HUES48 (cell line): ENCODE data around the gene FAM118A.
A peak's percentile ranks its signal among the peaks of the same experiment; 100 is the strongest.
"Not testable (repeated sequence)": the region's sequence is repeated elsewhere in the genome, so short reads cannot be mapped to it uniquely, and the experiment has no call there.

Experiments used
- H3K27ac ChIP-seq: one replicate; pipeline ENCODE4 v1.7.0; 2013; ENCODE audit warnings: low read depth, low read length, inconsistent platforms
- H3K27me3 ChIP-seq: 2 replicates; pipeline ENCODE4 v1.6.1; 2013; ENCODE audit warnings: mild to moderate bottlenecking, low read length; ENCODE audit not compliant: control insufficient read depth, insufficient read depth
- H3K36me3 ChIP-seq: 2 replicates; pipeline ENCODE4 v1.6.1; 2013; ENCODE audit warnings: low read length; ENCODE audit not compliant: control insufficient read depth, insufficient read depth
- H3K4me1 ChIP-seq: 2 replicates; pipeline ENCODE4 v1.6.1; 2013; ENCODE audit warnings: mild to moderate bottlenecking, low read length; ENCODE audit not compliant: control insufficient read depth, insufficient read depth
- H3K4me3 ChIP-seq: 2 replicates; pipeline ENCODE4 v1.5.1; 2013; ENCODE audit warnings: mild to moderate bottlenecking, low read depth, low read length
- H3K9ac ChIP-seq: 2 replicates; pipeline ENCODE4 v1.6.1; 2013; ENCODE audit warnings: mild to moderate bottlenecking, low read depth, low read length, moderate library complexity
- H3K9me3 ChIP-seq: 2 replicates; pipeline ENCODE4 v1.6.1; 2013; ENCODE audit warnings: low read length; ENCODE audit not compliant: control insufficient read depth, insufficient read depth

FAM118A gene

GRCh38 chr22:45285263-45286058 lies 24.3 kb upstream of the FAM118A start:
- Histone ChIP-seq H3K36me3 (no peaks in the 10 kb centered on the region), H3K27me3 (peaks cover 17% of the 10 kb centered on the region), H3K9ac (no peak overlapping the region), H3K4me1 (peaks cover 8% of the 10 kb centered on the region; the same call in 1 of the 2 replicates), H3K27ac (no peak overlapping the region), H3K9me3 (no peaks in the 10 kb centered on the region), H3K4me3 (peak overlapping the region; percentile 65)

- Histone ChIP-seq H3K27me3 (peaks cover 17% of the 10 kb centered on the region), H3K4me1 (peaks cover 12% of the 10 kb centered on the region; the same call in 1 of the 2 replicates), H3K4me3 (no peak overlapping the region), H3K36me3 (no peaks in the 10 kb centered on the region), H3K27ac (no peak overlapping the region), H3K9ac (no peak overlapping the region), H3K9me3 (no peaks in the 10 kb centered on the region)
Observed at GRCh38 chr22:45286854-45287551, 22.7 kb upstream of the FAM118A start.

- H3K4me3 ChIP-seq: no peak overlapping the region
- H3K4me1 ChIP-seq: peaks cover 10% of the 10 kb centered on the region; the same call in 1 of the 2 replicates
- no peak overlapping the region for H3K27ac ChIP-seq
- no peaks in the 10 kb centered on the region for H3K36me3 ChIP-seq
- no peak overlapping the region for H3K9ac ChIP-seq
- peaks cover 7% of the 10 kb centered on the region; the same call in 1 of the 2 replicates for H3K27me3 ChIP-seq
- no peaks in the 10 kb centered on the region for H3K9me3 ChIP-seq
Observed at GRCh38 chr22:45290410-45290936, 19.3 kb upstream of the FAM118A start.

GRCh38 chr22:45291061-45291930 lies 18.4 kb upstream of the FAM118A start:
- Histone ChIP-seq H3K4me1 (peaks cover 5% of the 10 kb centered on the region; the same call in 1 of the 2 replicates), H3K4me3 (no peak overlapping the region)

GRCh38 chr22:45291931-45292290 lies 17.8 kb upstream of the FAM118A start:
- Histone ChIP-seq H3K9ac (no peak overlapping the region), H3K9me3 (no peaks in the 10 kb centered on the region), H3K4me3 (no peak overlapping the region), H3K4me1 (peaks cover 5% of the 10 kb centered on the region; the same call in 1 of the 2 replicates), H3K27me3 (no peaks in the 10 kb centered on the region), H3K36me3 (no peaks in the 10 kb centered on the region), H3K27ac (no peak overlapping the region)

More at GRCh38 chr22:45291061-45291930, 18.4 kb upstream of the FAM118A start:
- Histone ChIP-seq H3K9me3 (no peaks in the 10 kb centered on the region), H3K9ac (no peak overlapping the region), H3K27me3 (peaks cover under 1% of the 10 kb centered on the region; the same call in 1 of the 2 replicates), H3K36me3 (no peaks in the 10 kb centered on the region), H3K27ac (no peak overlapping the region)

GRCh38 chr22:45292731-45293442 lies 16.8 kb upstream of the FAM118A start:
- no peaks in the 10 kb centered on the region for H3K9me3 ChIP-seq
- no peak overlapping the region for H3K27ac ChIP-seq
- H3K4me1 ChIP-seq: peaks cover 5% of the 10 kb centered on the region; the same call in 1 of the 2 replicates
- no peak overlapping the region for H3K9ac ChIP-seq
- H3K27me3 ChIP-seq: no peaks in the 10 kb centered on the region
- H3K4me3 ChIP-seq: no peak overlapping the region
- H3K36me3 ChIP-seq: no peaks in the 10 kb centered on the region

GRCh38 chr22:45294030-45294429 lies 15.7 kb upstream of the FAM118A start:
- Histone ChIP-seq H3K4me1 (peaks cover 12% of the 10 kb centered on the region; the same call in 1 of the 2 replicates), H3K4me3 (no peak overlapping the region), H3K36me3 (no peaks in the 10 kb centered on the region), H3K9ac (no peak overlapping the region), H3K27me3 (no peaks in the 10 kb centered on the region), H3K9me3 (no peaks in the 10 kb centered on the region), H3K27ac (no peak overlapping the region)

- not testable (repeated sequence) for H3K27ac ChIP-seq, H3K27me3 ChIP-seq, H3K9ac ChIP-seq, H3K4me3 ChIP-seq, H3K36me3 ChIP-seq, H3K9me3 ChIP-seq
- H3K4me1 ChIP-seq: peaks cover 15% of the 10 kb centered on the region; the same call in 1 of the 2 replicates
Observed at GRCh38 chr22:45295004-45295403, 14.7 kb upstream of the FAM118A start.

GRCh38 chr22:45295492-45295891 lies 14.2 kb upstream of the FAM118A start:
- no peak overlapping the region for H3K27ac ChIP-seq
- no peak overlapping the region for H3K4me3 ChIP-seq
- H3K27me3 ChIP-seq: no peaks in the 10 kb centered on the region
- H3K4me1 ChIP-seq: peaks cover 14% of the 10 kb centered on the region; the same call in 1 of the 2 replicates
- no peaks in the 10 kb centered on the region for H3K9me3 ChIP-seq
- no peak overlapping the region for H3K9ac ChIP-seq
- H3K36me3 ChIP-seq: no peaks in the 10 kb centered on the region
